Left renal cortex interstitium (tissue), 4 donors: ENCODE measurements around the gene IGFALS. TPM values are rescaled to one million over a fixed set of nuclear protein-coding genes. Genes with fewer than 3 reads are reported as not detected.
A peak's percentile ranks its signal among the peaks of the same experiment; 100 is the strongest.
"Not testable (repeated sequence)": the region's sequence is repeated elsewhere in the genome, so short reads cannot be mapped to it uniquely, and the experiment has no call there.

Experiments
- DNase-seq, 4 donors: peaks; one replicate each; pipeline ENCODE4 v3.0.0-alpha.2; 2013; ENCODE audit warnings: low read depth in 4 of 4, low spot score in 2 of 4, missing footprints in 1 of 4
- polyA plus RNA-seq, 4 donors: library from polyadenylated mRNA; unstranded; fragments of 120-200 nt; gene quantifications; one replicate each; pipeline ENCODE4 v1.2.1, GENCODE V29; 2013; ENCODE audit not compliant: insufficient read length in 4 of 4

The IGFALS gene
- polyA plus RNA-seq, 4 donors = 2.4 to 4.3 (median 3.4) TPM

- DNase-seq = no peak
Observed at GRCh38 chr16:1818873-1819525, 25.5 kb upstream of the IGFALS start.

- DNase-seq = no peak
Observed at GRCh38 chr16:1818204-1818872, 24.8 kb upstream of the IGFALS start.

- DNase-seq = no peak
Observed at GRCh38 chr16:1817716-1818115, 24.2 kb upstream of the IGFALS start.

GRCh38 chr16:1817276-1817589, 23.7 kb upstream of the IGFALS start:
- DNase-seq = no peak

- no peak for DNase-seq
Observed at GRCh38 chr16:1816396-1817275, 23.1 kb upstream of the IGFALS start.

DNA sequence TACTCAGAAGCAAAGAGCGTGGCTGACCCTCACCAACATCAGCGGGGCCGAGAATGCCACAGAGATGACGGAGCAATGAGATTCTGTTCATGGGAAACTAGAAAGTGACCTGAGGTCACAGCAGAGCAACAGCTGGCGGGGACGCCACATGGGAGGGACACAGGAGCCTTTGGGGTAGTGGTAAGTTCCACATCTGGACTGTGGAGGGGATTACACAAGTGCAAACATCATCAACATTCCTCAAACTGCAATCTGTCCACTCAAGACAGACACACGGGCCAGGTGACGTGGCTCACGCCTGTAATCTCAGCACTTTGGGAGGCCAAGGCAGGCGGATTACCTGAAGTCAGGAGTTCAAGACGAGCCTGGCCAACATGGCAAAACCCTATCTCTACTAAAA, 22.0 kb upstream of the IGFALS start:
- DNase-seq = no peak

DNA sequence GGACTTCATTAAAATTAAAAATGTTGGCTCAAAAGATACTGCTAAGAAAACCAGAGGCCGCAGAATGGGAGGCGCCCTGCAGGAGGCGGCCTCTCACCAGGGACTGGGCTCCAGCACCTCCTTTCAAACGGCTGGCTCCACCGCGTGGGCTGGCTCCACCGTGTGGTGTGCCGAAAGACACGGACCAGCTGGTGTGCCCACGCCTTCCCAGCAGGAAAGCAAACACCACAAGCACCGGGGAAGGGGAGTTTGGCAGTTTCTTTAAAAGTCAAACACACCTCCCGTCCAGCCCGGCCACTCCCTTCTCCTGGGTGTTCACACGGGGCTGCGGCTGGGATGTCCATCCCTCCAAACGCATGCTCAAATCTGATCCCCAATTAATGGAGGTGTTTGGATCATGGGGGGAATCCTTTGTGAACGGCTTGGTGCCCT, 19.2 kb upstream of the IGFALS start:
- DNase-seq = peak in 1 of 4 donors; percentile 58

DNA sequence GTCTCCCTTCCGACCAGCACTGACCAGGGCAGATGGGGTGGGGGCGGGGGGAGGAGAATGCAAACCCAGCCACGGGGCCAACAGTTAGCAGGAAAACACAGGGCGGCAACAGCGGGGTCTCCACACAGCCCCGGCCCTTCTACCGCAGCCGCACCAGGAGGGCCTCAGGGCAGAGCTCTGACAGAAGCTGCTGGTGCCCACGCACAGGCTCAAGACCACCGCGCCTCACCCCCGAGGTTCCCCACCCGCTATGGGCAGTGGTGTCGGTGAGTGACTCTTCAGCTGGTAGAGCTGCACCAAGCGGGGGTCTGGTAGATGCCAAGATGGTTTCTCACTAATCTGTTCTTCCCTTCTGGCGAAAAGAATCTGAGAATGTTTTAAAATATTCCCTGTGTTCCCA, 17.0 kb upstream of the IGFALS start:
- DNase-seq = no peak

DNA sequence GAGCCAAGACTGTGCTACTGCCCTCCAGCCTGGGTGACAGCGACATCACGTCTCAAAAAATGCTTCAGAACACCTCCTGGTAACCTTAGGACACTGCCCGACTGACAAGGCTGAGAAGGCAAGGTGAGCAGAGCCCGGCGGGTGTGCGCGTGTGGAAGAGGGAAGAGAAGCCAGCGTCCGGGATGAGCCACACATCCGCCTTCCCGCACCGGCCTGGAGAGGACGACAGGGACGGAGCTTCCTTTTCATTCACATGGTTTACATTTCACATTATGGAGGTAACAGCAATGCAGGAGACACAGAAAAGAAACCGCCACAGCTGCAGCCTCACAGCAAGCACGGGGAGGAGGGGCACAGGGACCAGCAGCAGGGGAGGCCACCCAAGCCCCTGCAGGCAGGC, 16.6 kb upstream of the IGFALS start:
- DNase-seq = no peak

- no peak for DNase-seq
Observed at GRCh38 chr16:1809281-1809801, 15.8 kb upstream of the IGFALS start.

- DNase-seq = no peak
Observed at GRCh38 chr16:1808691-1809090, 15.2 kb upstream of the IGFALS start.

DNA sequence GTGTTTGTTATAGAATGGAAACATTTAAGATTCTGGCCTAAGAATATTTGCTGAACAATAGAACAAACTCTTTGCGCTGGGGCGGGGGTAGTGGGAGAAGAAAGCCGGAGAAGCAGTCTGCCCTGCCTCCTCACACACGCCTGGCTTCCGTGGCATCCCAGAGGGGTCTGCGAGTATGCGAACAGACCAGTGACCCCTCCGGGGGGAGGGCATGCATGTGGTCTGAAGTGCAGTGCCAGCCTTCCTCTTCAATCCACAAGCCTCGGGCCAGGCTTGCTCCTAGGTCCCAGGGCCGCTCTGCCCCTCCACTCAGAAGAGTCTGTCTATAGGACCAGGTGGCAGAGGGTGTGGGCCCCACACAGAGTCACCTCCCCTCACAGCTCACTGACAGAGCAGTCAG, 14.1 kb upstream of the IGFALS start:
- DNase-seq = no peak

- no peak for DNase-seq
Observed at GRCh38 chr16:1800701-1801100, 7.2 kb upstream of the IGFALS start.

DNA sequence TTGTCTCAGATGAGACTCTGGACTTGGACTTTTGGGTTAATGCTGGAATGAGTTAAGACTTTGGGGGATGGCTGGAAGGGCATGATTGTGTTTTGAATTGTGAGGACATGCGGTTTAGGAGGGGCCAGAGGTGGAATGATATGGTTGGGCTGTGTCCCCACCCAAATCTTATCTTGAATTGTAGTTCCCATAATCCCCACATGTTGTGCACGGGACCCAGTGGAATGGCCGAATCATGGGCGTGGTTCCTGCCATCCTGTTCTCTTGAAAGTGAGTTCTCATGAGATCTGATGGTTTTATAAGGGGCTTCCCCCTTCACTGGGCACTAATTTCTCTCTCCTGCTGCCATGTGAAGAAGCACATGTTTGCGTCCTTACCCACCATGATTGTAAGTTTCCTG, 5.8 kb upstream of the IGFALS start:
- not testable (repeated sequence) for DNase-seq

DNA sequence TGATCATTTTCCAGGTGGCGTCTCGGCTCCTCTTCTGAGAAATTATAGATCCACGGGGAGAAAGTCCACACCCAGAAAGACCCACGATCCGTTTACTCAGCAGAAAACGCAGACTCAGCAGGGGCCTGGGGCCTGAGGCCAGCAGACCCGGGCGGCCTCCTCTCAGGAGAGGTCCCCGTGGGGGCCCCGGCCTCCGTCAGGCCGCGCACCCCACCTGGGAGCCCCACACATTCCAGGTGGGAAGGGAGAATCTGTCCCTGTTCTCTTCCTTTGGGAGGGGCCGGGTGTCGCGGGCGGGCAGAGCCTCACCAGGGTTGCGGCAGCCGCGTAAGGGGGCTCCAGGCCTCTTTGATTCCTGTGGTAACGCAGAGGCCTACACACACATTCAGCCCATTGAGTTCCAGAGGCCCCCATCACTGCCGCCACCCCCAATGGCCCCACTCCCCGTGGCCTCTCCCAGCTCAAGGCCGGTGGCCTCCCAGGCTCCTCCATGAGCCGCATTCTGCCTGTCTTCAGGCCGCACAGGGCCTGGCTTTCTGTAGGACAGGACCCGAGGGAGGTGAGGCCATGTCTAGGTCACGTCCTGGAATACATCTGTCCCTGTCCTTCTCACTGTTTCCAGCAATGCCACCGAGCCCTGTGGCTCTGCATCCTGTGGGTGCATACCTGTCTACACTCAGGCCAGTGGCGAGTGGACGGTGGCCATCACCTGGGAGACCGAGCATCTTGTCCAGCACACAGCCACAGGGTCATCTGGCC, 1.6 kb upstream of the IGFALS start:
- no peak for DNase-seq

DNA sequence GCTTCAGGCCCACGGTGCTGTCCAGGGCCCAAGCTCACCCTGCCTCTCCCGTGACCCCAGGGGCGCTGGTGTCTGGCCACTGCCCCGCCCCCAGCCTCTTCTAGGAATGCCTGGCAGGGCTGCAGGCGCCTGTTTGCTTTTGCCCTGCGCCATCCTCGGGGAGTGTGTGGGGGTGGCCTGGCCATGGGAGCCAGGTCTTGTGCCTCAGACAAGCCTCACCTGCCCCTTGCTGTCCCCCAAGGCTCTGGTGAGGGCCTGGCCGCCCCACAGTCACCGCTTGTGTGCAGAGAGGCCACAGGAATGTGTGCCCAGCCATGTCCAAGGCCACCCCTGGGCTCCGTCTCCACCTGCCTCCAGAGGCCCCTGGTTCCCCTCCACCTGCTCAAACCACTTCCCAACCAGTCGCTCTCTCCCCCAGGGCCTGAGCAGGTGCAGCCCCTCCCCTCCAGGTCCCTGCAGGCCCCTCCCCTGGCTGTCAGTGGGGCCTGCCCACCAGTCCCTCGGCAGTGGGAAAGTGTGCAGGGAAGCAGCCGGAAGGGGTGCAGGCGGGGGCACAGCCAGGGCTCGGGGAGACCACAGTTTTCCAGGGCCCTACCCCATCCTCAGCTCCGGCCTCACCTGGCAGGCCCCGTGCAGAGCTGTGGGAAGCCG, 841 bp upstream of the IGFALS start:
- DNase-seq = no peak

DNA sequence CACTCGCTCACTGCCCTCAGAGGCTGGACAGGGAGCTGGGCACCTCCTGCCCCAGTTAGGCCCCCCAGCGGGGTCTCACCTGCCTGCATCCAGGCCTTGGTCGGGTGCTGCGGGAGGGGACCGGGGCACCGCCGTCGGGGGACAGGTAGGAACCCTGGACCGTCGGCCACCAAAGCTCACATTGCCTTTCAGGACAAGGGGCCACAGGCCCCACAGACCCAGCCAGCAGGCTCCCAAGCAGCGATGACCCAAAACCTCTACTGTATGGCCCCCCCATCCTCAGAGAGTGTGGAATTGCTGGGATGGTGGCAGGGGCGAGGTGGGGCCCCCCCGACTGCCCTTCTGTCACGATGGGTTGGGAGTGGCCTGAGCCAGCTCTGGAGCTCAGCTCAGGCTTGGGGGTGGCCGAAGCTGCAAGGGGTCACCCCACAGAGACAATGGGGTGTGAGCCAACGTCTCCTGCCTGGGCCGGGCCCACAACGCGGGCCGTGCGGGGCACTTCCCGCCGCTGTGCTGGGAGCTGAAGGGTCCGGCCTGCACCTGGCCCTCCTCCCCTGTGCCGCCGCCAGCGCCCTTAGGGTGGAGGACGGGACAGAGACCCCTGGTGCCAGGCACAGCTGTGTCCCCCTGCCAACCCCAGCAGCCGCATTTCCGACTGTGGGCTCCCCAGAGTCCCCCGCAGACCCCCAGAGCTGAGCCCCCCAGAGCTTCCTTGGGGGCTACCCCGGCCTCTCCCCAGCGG, 498 bp downstream of the IGFALS start:
- no peak for DNase-seq

DNA sequence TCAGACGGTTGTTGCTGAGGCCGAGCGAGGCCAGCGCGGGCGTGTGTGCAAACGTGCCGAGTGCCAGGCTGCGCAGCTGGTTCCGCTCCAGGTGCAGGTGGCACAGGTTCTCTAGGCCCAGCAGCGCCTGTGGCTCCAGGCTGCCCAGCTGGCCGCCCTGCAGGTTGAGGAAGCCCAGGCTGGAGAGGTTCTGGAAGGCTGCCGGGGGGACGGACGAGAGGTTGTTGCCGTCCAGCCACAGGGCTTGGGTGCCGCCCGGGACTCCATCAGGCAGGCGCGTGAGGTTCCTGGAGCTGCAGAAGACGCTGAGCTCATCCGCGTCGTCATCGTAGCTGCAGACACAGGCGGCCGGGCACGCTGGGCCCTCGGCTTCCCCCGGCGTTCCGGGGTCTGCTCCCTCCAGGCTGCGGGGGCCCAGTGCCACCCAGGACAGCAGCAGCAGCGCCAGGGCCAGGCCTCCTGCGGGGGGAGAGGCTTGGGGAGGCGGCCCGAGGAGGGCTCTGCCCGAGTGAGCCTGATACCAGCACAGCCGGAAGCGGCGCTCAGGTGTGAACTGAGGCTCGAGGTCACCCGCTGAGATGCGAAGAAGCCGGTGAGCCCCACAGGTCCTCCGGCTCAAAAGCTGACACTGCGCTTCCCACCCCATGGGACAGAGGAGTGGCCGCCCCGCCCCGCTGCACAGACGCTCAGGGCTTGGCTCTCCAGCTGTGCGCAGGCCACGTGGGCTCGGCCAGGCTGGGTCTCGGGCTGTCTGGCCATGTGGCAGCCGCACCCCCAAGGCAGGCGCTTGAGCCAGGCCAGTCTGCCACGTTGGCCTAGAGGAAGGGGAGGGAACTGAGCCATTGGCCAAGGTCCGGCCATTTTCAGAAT, 1.3 kb downstream of the IGFALS start:
- no peak for DNase-seq
